H9 (cell line): ENCODE results near the gene GEMIN2. TPM values are rescaled to one million over a fixed set of nuclear protein-coding genes. Genes with fewer than 3 reads are reported as not detected.
"Not testable (repeated sequence)": the region's sequence is repeated elsewhere in the genome, so short reads cannot be mapped to it uniquely, and the experiment has no call there.

ENCODE experiments used
- DNase-seq: peaks from one replicate; pipeline ENCODE4 v3.0.0-alpha.2; 2017
- H2AFZ ChIP-seq: one replicate; pipeline ENCODE4 v1.6.1; 2013; ENCODE audit warnings: mild to moderate bottlenecking, low read length, control low read depth, moderate library complexity
- H2AK5ac ChIP-seq: 2 replicates; pipeline ENCODE4 v1.6.1; 2013; ENCODE audit warnings: low read length, control low read depth, mixed read lengths; ENCODE audit not compliant: insufficient read length
- H2BK120ac ChIP-seq: one replicate; pipeline ENCODE4 v1.6.1; 2013; ENCODE audit warnings: low read depth, mild to moderate bottlenecking, low read length, control low read depth, inconsistent platforms; ENCODE audit not compliant: poor library complexity, severe bottlenecking
- H2BK12ac ChIP-seq: 2 replicates; pipeline ENCODE4 v1.6.1; 2013; ENCODE audit warnings: low read length, control low read depth, mixed read lengths, low read depth; ENCODE audit not compliant: insufficient read length
- H2BK15ac ChIP-seq: 2 replicates; pipeline ENCODE4 v1.6.1; 2013; ENCODE audit warnings: low read depth, low read length, control low read depth
- H2BK20ac ChIP-seq: one replicate; pipeline ENCODE4 v1.6.1; 2013; ENCODE audit warnings: low read depth, mild to moderate bottlenecking, low read length, control low read depth, inconsistent platforms; ENCODE audit not compliant: poor library complexity, severe bottlenecking
- H2BK5ac ChIP-seq: 2 replicates; pipeline ENCODE4 v1.6.1; 2013; ENCODE audit warnings: low read length, control low read depth, mixed read lengths; ENCODE audit not compliant: insufficient read length
- H3K14ac ChIP-seq: 2 replicates; pipeline ENCODE4 v1.6.1; 2013; ENCODE audit warnings: low read length, control low read depth; ENCODE audit not compliant: insufficient read depth
- H3K18ac ChIP-seq: 2 replicates; pipeline ENCODE4 v1.6.1; 2013; ENCODE audit warnings: low read depth, mild to moderate bottlenecking, mixed read lengths, low read length, control low read depth; ENCODE audit not compliant: insufficient read length
- H3K23ac ChIP-seq: 2 replicates; pipeline ENCODE4 v1.6.1; 2013; ENCODE audit warnings: low read length, control low read depth, mixed read lengths, low read depth; ENCODE audit not compliant: insufficient read length
- H3K23me2 ChIP-seq: 2 replicates; pipeline ENCODE4 v1.6.1; 2013; ENCODE audit warnings: low read depth, mild to moderate bottlenecking, mixed read lengths, low read length, control low read depth; ENCODE audit not compliant: insufficient read length, poor library complexity, severe bottlenecking
- H3K27ac ChIP-seq: 2 replicates; pipeline ENCODE4 v1.5.1; 2013; ENCODE audit warnings: low read length, control low read depth, mixed read lengths, low read depth; ENCODE audit not compliant: insufficient read length
- H3K27me3 ChIP-seq: 2 replicates; pipeline ENCODE4 v1.6.1; 2013; ENCODE audit warnings: low read length, control low read depth, inconsistent platforms; ENCODE audit not compliant: insufficient read depth
- H3K4ac ChIP-seq: 2 replicates; pipeline ENCODE4 v1.6.1; 2013; ENCODE audit warnings: low read depth, mild to moderate bottlenecking, control low read depth, inconsistent platforms, low read length, moderate library complexity
- H3K4me1 ChIP-seq: 2 replicates; pipeline ENCODE4 v1.6.1; 2013; ENCODE audit warnings: low read length, control low read depth, inconsistent platforms; ENCODE audit not compliant: insufficient read depth
- H3K4me2 ChIP-seq: 2 replicates; pipeline ENCODE4 v1.6.1; 2013; ENCODE audit warnings: low read length, control low read depth, mixed read lengths; ENCODE audit not compliant: insufficient read length, insufficient read depth
- H3K56ac ChIP-seq: 2 replicates; pipeline ENCODE4 v1.6.1; 2013; ENCODE audit warnings: low read depth, mild to moderate bottlenecking, mixed read lengths, low read length, control low read depth; ENCODE audit not compliant: insufficient read length
- H3K79me1 ChIP-seq: 2 replicates; pipeline ENCODE4 v1.6.1; 2013; ENCODE audit warnings: low read depth, mild to moderate bottlenecking, moderate library complexity, low read length, control low read depth, inconsistent platforms; ENCODE audit not compliant: insufficient read depth, poor library complexity, severe bottlenecking
- H3K79me2 ChIP-seq: 2 replicates; pipeline ENCODE4 v1.6.1; 2013; ENCODE audit warnings: low read length, control low read depth, inconsistent platforms; ENCODE audit not compliant: insufficient read depth
- H3K9ac ChIP-seq: 2 replicates; pipeline ENCODE4 v1.6.1; 2013; ENCODE audit warnings: low read length, control low read depth, mixed read lengths; ENCODE audit not compliant: insufficient read length; ENCODE audit errors: extremely low read depth
- H3K9me3 ChIP-seq: one replicate; pipeline ENCODE4 v1.6.1; 2013; ENCODE audit warnings: low read depth, low read length, inconsistent platforms; ENCODE audit not compliant: control insufficient read depth
- H3T11ph ChIP-seq: one replicate; pipeline ENCODE4 v1.6.1; 2013; ENCODE audit warnings: mild to moderate bottlenecking, low read length, control low read depth, inconsistent platforms
- H4K20me1 ChIP-seq: one replicate; pipeline ENCODE4 v1.6.1; 2013; ENCODE audit not compliant: control insufficient read depth, insufficient read length, insufficient read depth
- H4K5ac ChIP-seq: 2 replicates; pipeline ENCODE4 v1.6.1; 2013; ENCODE audit warnings: low read depth, mild to moderate bottlenecking, mixed read lengths, low read length, control low read depth; ENCODE audit not compliant: insufficient read length
- H4K8ac ChIP-seq: replicated peaks from 2 replicates; pipeline ENCODE4 v1.6.1; 2013; ENCODE audit warnings: low read length, control low read depth, mixed read lengths, low read depth; ENCODE audit not compliant: insufficient read length
- H4K91ac ChIP-seq: 2 replicates; pipeline ENCODE4 v1.6.1; 2013; ENCODE audit warnings: low read depth, mild to moderate bottlenecking, moderate library complexity, mixed read lengths, low read length, control low read depth; ENCODE audit not compliant: insufficient read length
- H3K27ac Mint-ChIP-seq, 3 experiments: 2 replicates in 2 of 3; 3 replicates in 1 of 3; pipeline ENCODE4 v1.8.0; 2020 to 2021; ENCODE audit warnings: mixed read lengths in 3 of 3, mild to moderate bottlenecking in 1 of 3, moderate library complexity in 1 of 3
- H3K27me3 Mint-ChIP-seq: 2 replicates; pipeline ENCODE4 v1.8.0; 2021; ENCODE audit warnings: low read depth, mild to moderate bottlenecking, moderate library complexity, mixed read lengths
- H3K36me3 Mint-ChIP-seq, 3 experiments: 2 replicates in 2 of 3; 3 replicates in 1 of 3; pipeline ENCODE4 v1.8.0; 2020 to 2021; ENCODE audit warnings: low read depth in 3 of 3, mixed read lengths in 3 of 3; ENCODE audit not compliant: insufficient read depth in 1 of 3
- H3K4me1 Mint-ChIP-seq, 2 experiments: 2 replicates each; pipeline ENCODE4 v1.8.0; 2020; ENCODE audit warnings: mixed read lengths in 2 of 2
- H3K4me3 Mint-ChIP-seq, 2 experiments: 2 replicates in 1 of 2; 3 replicates in 1 of 2; pipeline ENCODE4 v1.8.0; 2020 to 2021; ENCODE audit warnings: mild to moderate bottlenecking in 2 of 2, mixed read lengths in 2 of 2, moderate library complexity in 1 of 2
- H3K9me3 Mint-ChIP-seq, 2 experiments: 2 replicates in 1 of 2; 3 replicates in 1 of 2; pipeline ENCODE4 v1.8.0; 2020; ENCODE audit warnings: mild to moderate bottlenecking in 2 of 2, mixed read lengths in 2 of 2, moderate library complexity in 1 of 2
- WGBS: extraction: QIAGEN DNeasy Blood & Tissue Kit; methylation state at CpG from one replicate; pipeline ENCODE4 v1.1.7; 2013; ENCODE audit warnings: missing lambda C conversion rate, low lambda C conversion rate, mixed read lengths; ENCODE audit not compliant: insufficient read length; ENCODE audit errors: extremely low coverage; 5-methylcytosine and 5-hydroxymethylcytosine counted together
- total RNA-seq: library from RNA; stranded (reverse); gene quantifications from 2 replicates; pipeline ENCODE4 v1.2.1, GENCODE V29; 2021
- TF ChIP-seq, protein P1 (sequence below): fragments of 200-600 bp; sonication (generic); conservative IDR thresholded peaks from 3 replicates; pipeline ENCODE4 v1.8.0; 2021; ENCODE audit warnings: antibody characterized with exemption, mild to moderate bottlenecking

Gene GEMIN2
- total RNA-seq, 1 experiment from 2014 or later, result 36.3 TPM

DNA sequence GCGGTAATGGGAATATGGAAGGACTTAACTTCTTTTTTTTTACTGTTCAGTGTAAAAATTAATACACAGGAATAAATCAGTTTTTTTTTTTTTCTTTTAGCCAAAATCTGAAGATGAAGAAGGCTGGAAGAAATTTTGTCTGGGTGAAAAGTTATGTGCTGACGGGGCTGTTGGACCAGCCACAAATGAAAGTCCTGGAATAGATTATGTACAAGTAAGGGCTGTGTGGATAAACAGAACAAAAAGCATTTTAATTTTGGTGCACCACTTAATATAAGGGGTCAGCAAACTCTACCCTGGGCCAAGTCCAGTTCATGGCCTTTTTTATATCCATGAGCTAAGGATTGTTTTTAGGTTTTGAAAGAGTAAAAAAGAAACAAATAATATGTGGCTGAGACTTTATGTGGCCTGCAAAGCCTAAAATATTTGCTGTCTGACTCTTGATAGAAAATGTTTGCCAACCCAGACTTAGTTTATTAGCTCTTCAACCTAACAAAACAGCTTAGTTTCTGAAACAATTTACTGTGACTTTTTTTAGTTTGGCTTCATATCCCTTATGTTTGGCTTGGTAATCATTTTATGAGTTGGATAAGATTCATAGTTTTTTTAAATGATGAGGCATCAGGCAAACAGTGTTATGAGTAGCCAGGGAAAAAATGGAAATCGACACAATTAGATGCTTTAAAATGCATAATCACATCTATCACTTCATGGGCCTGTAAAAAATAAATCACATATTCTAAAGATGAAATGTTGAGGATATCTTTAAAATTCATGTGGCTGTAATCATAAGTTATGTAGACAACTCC, 8.4 kb downstream of the GEMIN2 start:
- no peak overlapping the region for H3K27ac Mint-ChIP-seq
- no peak overlapping the region for H3K4me3 Mint-ChIP-seq
- peaks cover 12 to 63% (median 57%) of the 10 kb centered on the region in 3 experiments; a peak in 6 of 7 replicates for H3K36me3 Mint-ChIP-seq

DNA sequence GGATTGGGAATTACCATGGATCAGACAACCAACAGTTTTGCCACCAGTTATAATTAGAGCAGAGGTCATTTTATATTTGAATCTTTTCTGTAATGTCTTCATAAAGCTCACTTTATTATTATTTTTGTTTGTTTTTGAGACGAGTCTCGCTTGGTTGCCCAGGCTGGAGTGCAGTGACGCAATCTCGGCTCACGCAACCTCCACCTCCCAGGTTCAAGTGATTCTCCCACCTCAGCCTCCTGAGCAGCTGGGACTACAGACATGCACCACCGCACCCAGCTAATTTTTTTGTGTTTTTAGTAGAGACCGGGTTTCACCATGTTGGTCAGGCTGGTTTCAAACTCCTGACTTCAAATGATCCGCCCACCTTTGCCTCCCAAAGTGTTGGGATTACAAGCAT, 23.7 kb downstream of the GEMIN2 start:
- H3K4me3 Mint-ChIP-seq, H3K14ac ChIP-seq: not testable (repeated sequence)
- peaks cover 32 to 80% (median 78%) of the 10 kb centered on the region in 3 experiments for H3K36me3 Mint-ChIP-seq

More for the DNA sequence above, 8.4 kb downstream of the GEMIN2 start:
- H3K23ac ChIP-seq, result no peak overlapping the region
- Mint-ChIP-seq H3K9me3 (no peaks in the 10 kb centered on the region), H3K4me1 (no peaks in the 10 kb centered on the region), H3K27me3 (no peaks in the 10 kb centered on the region)
- no peaks in the 10 kb centered on the region for H3K23me2 ChIP-seq
- no peak overlapping the region for H4K5ac ChIP-seq
- no peaks in the 10 kb centered on the region for H3K9me3 ChIP-seq
- no peak overlapping the region for H3K18ac ChIP-seq
- no peak overlapping the region for H3K56ac ChIP-seq
- H4K91ac ChIP-seq, result no peak overlapping the region
- H2AFZ ChIP-seq, result no peak overlapping the region
- TF ChIP-seq, protein P1, sequence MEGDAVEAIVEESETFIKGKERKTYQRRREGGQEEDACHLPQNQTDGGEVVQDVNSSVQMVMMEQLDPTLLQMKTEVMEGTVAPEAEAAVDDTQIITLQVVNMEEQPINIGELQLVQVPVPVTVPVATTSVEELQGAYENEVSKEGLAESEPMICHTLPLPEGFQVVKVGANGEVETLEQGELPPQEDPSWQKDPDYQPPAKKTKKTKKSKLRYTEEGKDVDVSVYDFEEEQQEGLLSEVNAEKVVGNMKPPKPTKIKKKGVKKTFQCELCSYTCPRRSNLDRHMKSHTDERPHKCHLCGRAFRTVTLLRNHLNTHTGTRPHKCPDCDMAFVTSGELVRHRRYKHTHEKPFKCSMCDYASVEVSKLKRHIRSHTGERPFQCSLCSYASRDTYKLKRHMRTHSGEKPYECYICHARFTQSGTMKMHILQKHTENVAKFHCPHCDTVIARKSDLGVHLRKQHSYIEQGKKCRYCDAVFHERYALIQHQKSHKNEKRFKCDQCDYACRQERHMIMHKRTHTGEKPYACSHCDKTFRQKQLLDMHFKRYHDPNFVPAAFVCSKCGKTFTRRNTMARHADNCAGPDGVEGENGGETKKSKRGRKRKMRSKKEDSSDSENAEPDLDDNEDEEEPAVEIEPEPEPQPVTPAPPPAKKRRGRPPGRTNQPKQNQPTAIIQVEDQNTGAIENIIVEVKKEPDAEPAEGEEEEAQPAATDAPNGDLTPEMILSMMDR, result no peak
- no peak for DNase-seq
- WGBS, result no CpG with 5 or more reads among the region's 3 CpGs
- no peak overlapping the region for H2BK5ac ChIP-seq
- no peak overlapping the region for H2BK20ac ChIP-seq
- no peak overlapping the region for H4K8ac ChIP-seq
- H3K4ac ChIP-seq, result no peak overlapping the region
- H3K4me2 ChIP-seq, result no peak overlapping the region
- H3T11ph ChIP-seq, result no peak overlapping the region
- no peaks in the 10 kb centered on the region for H3K79me1 ChIP-seq
- H3K79me2 ChIP-seq, result no peaks in the 10 kb centered on the region
- H4K20me1 ChIP-seq, result no peaks in the 10 kb centered on the region
- no peak overlapping the region for H2AK5ac ChIP-seq
- H3K27ac ChIP-seq, result no peak overlapping the region
- H2BK120ac ChIP-seq, result no peak overlapping the region
- no peaks in the 10 kb centered on the region for H3K4me1 ChIP-seq
- H3K14ac ChIP-seq, result no peak overlapping the region
- H3K27me3 ChIP-seq, result no peaks in the 10 kb centered on the region
- H2BK12ac ChIP-seq, result no peak overlapping the region
- no peak overlapping the region for H2BK15ac ChIP-seq
- H3K9ac ChIP-seq, result no peak overlapping the region

More for the DNA sequence above, 23.7 kb downstream of the GEMIN2 start:
- H3K4me1 ChIP-seq, DNase-seq, H4K5ac ChIP-seq, H2BK12ac ChIP-seq, H4K20me1 ChIP-seq, H2BK15ac ChIP-seq, H3K27me3 ChIP-seq, H2AK5ac ChIP-seq, H4K8ac ChIP-seq, H3K4ac ChIP-seq, H2BK120ac ChIP-seq, H3K4me1 Mint-ChIP-seq, H3T11ph ChIP-seq, H3K23me2 ChIP-seq, H3K27ac ChIP-seq, H3K9ac ChIP-seq, H3K56ac ChIP-seq, H3K9me3 ChIP-seq, H3K27me3 Mint-ChIP-seq, H3K79me2 ChIP-seq, H2BK5ac ChIP-seq, H2AFZ ChIP-seq, H2BK20ac ChIP-seq, H3K23ac ChIP-seq, H3K4me2 ChIP-seq, H4K91ac ChIP-seq, H3K18ac ChIP-seq, H3K79me1 ChIP-seq: not testable (repeated sequence)
- no CpG with 5 or more reads among the region's 8 CpGs for WGBS
- Mint-ChIP-seq H3K27ac (0 out of 7 replicates have a peak overlapping the region, but pooled peaks of 1 of the 3 experiments have one; percentile 55), H3K9me3 (peaks cover 19 to 21% of the 10 kb centered on the region in 2 experiments)
